H9 (cell line): Measurements from ENCODE around the gene MYH9. TPM values are rescaled to one million over a fixed set of nuclear protein-coding genes. Genes with fewer than 3 reads are reported as not detected.

Experiments
- DNase-seq: peaks from one replicate; pipeline ENCODE4 v3.0.0-alpha.2; 2017
- H2AFZ ChIP-seq: one replicate; pipeline ENCODE4 v1.6.1; 2013; ENCODE audit warnings: mild to moderate bottlenecking, low read length, control low read depth, moderate library complexity
- H2AK5ac ChIP-seq: 2 replicates; pipeline ENCODE4 v1.6.1; 2013; ENCODE audit warnings: low read length, control low read depth, mixed read lengths; ENCODE audit not compliant: insufficient read length
- H2BK120ac ChIP-seq: one replicate; pipeline ENCODE4 v1.6.1; 2013; ENCODE audit warnings: low read depth, mild to moderate bottlenecking, low read length, control low read depth, inconsistent platforms; ENCODE audit not compliant: poor library complexity, severe bottlenecking
- H2BK12ac ChIP-seq: 2 replicates; pipeline ENCODE4 v1.6.1; 2013; ENCODE audit warnings: low read length, control low read depth, mixed read lengths, low read depth; ENCODE audit not compliant: insufficient read length
- H2BK15ac ChIP-seq: 2 replicates; pipeline ENCODE4 v1.6.1; 2013; ENCODE audit warnings: low read depth, low read length, control low read depth
- H2BK20ac ChIP-seq: one replicate; pipeline ENCODE4 v1.6.1; 2013; ENCODE audit warnings: low read depth, mild to moderate bottlenecking, low read length, control low read depth, inconsistent platforms; ENCODE audit not compliant: poor library complexity, severe bottlenecking
- H2BK5ac ChIP-seq: 2 replicates; pipeline ENCODE4 v1.6.1; 2013; ENCODE audit warnings: low read length, control low read depth, mixed read lengths; ENCODE audit not compliant: insufficient read length
- H3K14ac ChIP-seq: 2 replicates; pipeline ENCODE4 v1.6.1; 2013; ENCODE audit warnings: low read length, control low read depth; ENCODE audit not compliant: insufficient read depth
- H3K18ac ChIP-seq: 2 replicates; pipeline ENCODE4 v1.6.1; 2013; ENCODE audit warnings: low read depth, mild to moderate bottlenecking, mixed read lengths, low read length, control low read depth; ENCODE audit not compliant: insufficient read length
- H3K23ac ChIP-seq: 2 replicates; pipeline ENCODE4 v1.6.1; 2013; ENCODE audit warnings: low read length, control low read depth, mixed read lengths, low read depth; ENCODE audit not compliant: insufficient read length
- H3K23me2 ChIP-seq: 2 replicates; pipeline ENCODE4 v1.6.1; 2013; ENCODE audit warnings: low read depth, mild to moderate bottlenecking, mixed read lengths, low read length, control low read depth; ENCODE audit not compliant: insufficient read length, poor library complexity, severe bottlenecking
- H3K27ac ChIP-seq: 2 replicates; pipeline ENCODE4 v1.5.1; 2013; ENCODE audit warnings: low read length, control low read depth, mixed read lengths, low read depth; ENCODE audit not compliant: insufficient read length
- H3K27me3 ChIP-seq: 2 replicates; pipeline ENCODE4 v1.6.1; 2013; ENCODE audit warnings: low read length, control low read depth, inconsistent platforms; ENCODE audit not compliant: insufficient read depth
- H3K4ac ChIP-seq: 2 replicates; pipeline ENCODE4 v1.6.1; 2013; ENCODE audit warnings: low read depth, mild to moderate bottlenecking, control low read depth, inconsistent platforms, low read length, moderate library complexity
- H3K4me1 ChIP-seq: 2 replicates; pipeline ENCODE4 v1.6.1; 2013; ENCODE audit warnings: low read length, control low read depth, inconsistent platforms; ENCODE audit not compliant: insufficient read depth
- H3K4me2 ChIP-seq: 2 replicates; pipeline ENCODE4 v1.6.1; 2013; ENCODE audit warnings: low read length, control low read depth, mixed read lengths; ENCODE audit not compliant: insufficient read length, insufficient read depth
- H3K56ac ChIP-seq: 2 replicates; pipeline ENCODE4 v1.6.1; 2013; ENCODE audit warnings: low read depth, mild to moderate bottlenecking, mixed read lengths, low read length, control low read depth; ENCODE audit not compliant: insufficient read length
- H3K79me1 ChIP-seq: 2 replicates; pipeline ENCODE4 v1.6.1; 2013; ENCODE audit warnings: low read depth, mild to moderate bottlenecking, moderate library complexity, low read length, control low read depth, inconsistent platforms; ENCODE audit not compliant: insufficient read depth, poor library complexity, severe bottlenecking
- H3K79me2 ChIP-seq: 2 replicates; pipeline ENCODE4 v1.6.1; 2013; ENCODE audit warnings: low read length, control low read depth, inconsistent platforms; ENCODE audit not compliant: insufficient read depth
- H3K9ac ChIP-seq: 2 replicates; pipeline ENCODE4 v1.6.1; 2013; ENCODE audit warnings: low read length, control low read depth, mixed read lengths; ENCODE audit not compliant: insufficient read length; ENCODE audit errors: extremely low read depth
- H3K9me3 ChIP-seq: one replicate; pipeline ENCODE4 v1.6.1; 2013; ENCODE audit warnings: low read depth, low read length, inconsistent platforms; ENCODE audit not compliant: control insufficient read depth
- H3T11ph ChIP-seq: one replicate; pipeline ENCODE4 v1.6.1; 2013; ENCODE audit warnings: mild to moderate bottlenecking, low read length, control low read depth, inconsistent platforms
- H4K20me1 ChIP-seq: one replicate; pipeline ENCODE4 v1.6.1; 2013; ENCODE audit not compliant: control insufficient read depth, insufficient read length, insufficient read depth
- H4K5ac ChIP-seq: 2 replicates; pipeline ENCODE4 v1.6.1; 2013; ENCODE audit warnings: low read depth, mild to moderate bottlenecking, mixed read lengths, low read length, control low read depth; ENCODE audit not compliant: insufficient read length
- H4K8ac ChIP-seq: replicated peaks from 2 replicates; pipeline ENCODE4 v1.6.1; 2013; ENCODE audit warnings: low read length, control low read depth, mixed read lengths, low read depth; ENCODE audit not compliant: insufficient read length
- H4K91ac ChIP-seq: 2 replicates; pipeline ENCODE4 v1.6.1; 2013; ENCODE audit warnings: low read depth, mild to moderate bottlenecking, moderate library complexity, mixed read lengths, low read length, control low read depth; ENCODE audit not compliant: insufficient read length
- H3K27ac Mint-ChIP-seq, 3 experiments: 2 replicates in 2 of 3; 3 replicates in 1 of 3; pipeline ENCODE4 v1.8.0; 2020 to 2021; ENCODE audit warnings: mixed read lengths in 3 of 3, mild to moderate bottlenecking in 1 of 3, moderate library complexity in 1 of 3
- H3K27me3 Mint-ChIP-seq: 2 replicates; pipeline ENCODE4 v1.8.0; 2021; ENCODE audit warnings: low read depth, mild to moderate bottlenecking, moderate library complexity, mixed read lengths
- H3K36me3 Mint-ChIP-seq, 3 experiments: 2 replicates in 2 of 3; 3 replicates in 1 of 3; pipeline ENCODE4 v1.8.0; 2020 to 2021; ENCODE audit warnings: low read depth in 3 of 3, mixed read lengths in 3 of 3; ENCODE audit not compliant: insufficient read depth in 1 of 3
- H3K4me1 Mint-ChIP-seq, 2 experiments: 2 replicates each; pipeline ENCODE4 v1.8.0; 2020; ENCODE audit warnings: mixed read lengths in 2 of 2
- H3K4me3 Mint-ChIP-seq, 2 experiments: 2 replicates in 1 of 2; 3 replicates in 1 of 2; pipeline ENCODE4 v1.8.0; 2020 to 2021; ENCODE audit warnings: mild to moderate bottlenecking in 2 of 2, mixed read lengths in 2 of 2, moderate library complexity in 1 of 2
- H3K9me3 Mint-ChIP-seq, 2 experiments: 2 replicates in 1 of 2; 3 replicates in 1 of 2; pipeline ENCODE4 v1.8.0; 2020; ENCODE audit warnings: mild to moderate bottlenecking in 2 of 2, mixed read lengths in 2 of 2, moderate library complexity in 1 of 2
- CTCF ChIP-seq: fragments of 200-600 bp; sonication (generic); conservative IDR thresholded peaks from 3 replicates; pipeline ENCODE4 v1.8.0; 2021; ENCODE audit warnings: antibody characterized with exemption, mild to moderate bottlenecking
- WGBS: extraction: QIAGEN DNeasy Blood & Tissue Kit; methylation state at CpG from one replicate; pipeline ENCODE4 v1.1.7; 2013; ENCODE audit warnings: missing lambda C conversion rate, low lambda C conversion rate, mixed read lengths; ENCODE audit not compliant: insufficient read length; ENCODE audit errors: extremely low coverage; 5-methylcytosine and 5-hydroxymethylcytosine counted together
- total RNA-seq: library from RNA; stranded (reverse); gene quantifications from 2 replicates; pipeline ENCODE4 v1.2.1, GENCODE V29; 2021

The MYH9 gene
- total RNA-seq, 1 experiment from 2014 or later = 266 TPM

GRCh38 chr22:36258701-36259614 is 128.8 kb downstream of the MYH9 start:
- Mint-ChIP-seq H3K27me3 (peaks cover 1% of the 10 kb centered on the region), H3K27ac (peak overlapping the region; percentile 96 to 98 (median 96)), H3K4me3 (peak overlapping the region; percentile 36 to 68), H3K36me3 (no peaks in the 10 kb centered on the region), H3K9me3 (no peaks in the 10 kb centered on the region), H3K4me1 (peaks cover 36 to 37% of the 10 kb centered on the region in 2 experiments)
- TF ChIP-seq CTCF = no peak
- no peak overlapping the region for H4K8ac ChIP-seq
- H2BK20ac ChIP-seq = no peak overlapping the region
- H2BK12ac ChIP-seq = no peak overlapping the region
- no peak overlapping the region for H4K91ac ChIP-seq
- DNase-seq = peak; percentile 76
- H4K20me1 ChIP-seq = no peaks in the 10 kb centered on the region
- H3K18ac ChIP-seq = peak overlapping the region; percentile 90
- H3K23ac ChIP-seq = no peak overlapping the region
- peak overlapping the region; percentile 94 for H2AFZ ChIP-seq
- no peak overlapping the region for H2BK15ac ChIP-seq
- no CpG with 5 or more reads among the region's 16 CpGs for WGBS
- no peaks in the 10 kb centered on the region for H3K79me1 ChIP-seq
- no peaks in the 10 kb centered on the region; the same call in 1 of the 2 replicates for H3K4me1 ChIP-seq
- no peak overlapping the region for H2BK120ac ChIP-seq
- peak overlapping the region; percentile 78; the same call in 1 of the 2 replicates for H3K14ac ChIP-seq
- no peak overlapping the region for H3K4ac ChIP-seq
- H3K9me3 ChIP-seq = no peaks in the 10 kb centered on the region
- H3T11ph ChIP-seq = no peak overlapping the region
- no peak overlapping the region for H3K56ac ChIP-seq
- H2BK5ac ChIP-seq = no peak overlapping the region
- no peak overlapping the region for H3K27ac ChIP-seq
- H2AK5ac ChIP-seq = no peak overlapping the region
- no peak overlapping the region for H4K5ac ChIP-seq
- no peaks in the 10 kb centered on the region for H3K27me3 ChIP-seq
- H3K79me2 ChIP-seq = no peaks in the 10 kb centered on the region
- no peaks in the 10 kb centered on the region for H3K23me2 ChIP-seq
- no peak overlapping the region for H3K9ac ChIP-seq
- peak overlapping the region; percentile 23 for H3K4me2 ChIP-seq
